ENCODE results near the gene EIF4G3. TPM values are rescaled to one million over a fixed set of nuclear protein-coding genes. Genes with fewer than 3 reads are reported as not detected.

EIF4G3 gene
- total and polyA plus RNA-seq, 10 of the 15 experiments (the other 5 are each of a cell fraction or from before 2014, with no cell fraction given): 7.4 to 45.1 (median 29.1) TPM

- TF ChIP-seq E2F8 (IDR thresholded peaks at IDR 0.05; ENCODE audit: low read depth, partially characterized antibody) (no peak), KAT2A (conservative IDR thresholded peaks at IDR 0.05; ENCODE audit: control insufficient read depth, low read depth, low read length) (no peak)
Observed at GRCh38 chr1:21156019-21156418, 20.7 kb downstream of the EIF4G3 start (continued).

- BruUV-seq (replicated peaks): no TSS peak
- Histone ChIP-seq H3K4me1 (ENCODE audit: control insufficient read depth, insufficient read depth, low read length) (0 out of 2 replicates have a peak, but pooled peaks cover 3% of the 10 kb centered on the region), H3K27me3 (replicated peaks in 1 of 2; ENCODE audit: control insufficient read depth in 2 of 2, insufficient read depth in 2 of 2, low read length in 1 of 2) (no peaks in the 10 kb centered on the region), H3K4me2 (ENCODE audit: control insufficient read depth, insufficient read depth) (no peak overlapping the region), H3K36me3 (ENCODE audit: control insufficient read depth in 2 of 2, insufficient read depth in 2 of 2, low read length in 1 of 2) (peaks cover 1 to 14% of the 10 kb centered on the region in 2 experiments; a peak in 3 of 4 replicates), H2AFZ (ENCODE audit: control insufficient read depth, low read depth, low read length) (no peak overlapping the region), H3K4me3 (no peak overlapping the region), H3K27ac (ENCODE audit: control insufficient read depth, insufficient read depth) (no peak overlapping the region), H3K9ac (ENCODE audit: control insufficient read depth, insufficient read depth, low read length) (no peak overlapping the region), H3K9me3 (replicated peaks; ENCODE audit: control insufficient read depth, insufficient read depth, low read length) (no peaks in the 10 kb centered on the region), H4K20me1 (ENCODE audit: control insufficient read depth, insufficient read depth) (no peaks in the 10 kb centered on the region), H3K79me2 (ENCODE audit: control insufficient read depth, insufficient read depth, low read length) (no peaks in the 10 kb centered on the region; the same call in none of the 2 replicates)
- ChIA-PET SMC1A (ENCODE audit: uncharacterized antibody, unreplicated experiment) (no interaction called here), CTCF (no interaction called here), RAD21 (ENCODE audit: unreplicated experiment) (no interaction called here), POLR2A (no interaction called here)
- WGBS (ENCODE audit: insufficient coverage, insufficient replicate concordance, low lambda C conversion rate, missing lambda C conversion rate): 55% methylated on average over 3 of the region's 3 CpGs
- ATAC-seq (no peak), FAIRE-seq (no peak), DNase-seq (ENCODE audit: low read depth, low spot score) (no peak)
- intact Hi-C loops (cut with micrococcal nuclease; ENCODE audit: unreplicated experiment) (no loop called here), in situ Hi-C loops (cut with MboI) (no loop called here)
- TF ChIP-seq, protein P1, sequence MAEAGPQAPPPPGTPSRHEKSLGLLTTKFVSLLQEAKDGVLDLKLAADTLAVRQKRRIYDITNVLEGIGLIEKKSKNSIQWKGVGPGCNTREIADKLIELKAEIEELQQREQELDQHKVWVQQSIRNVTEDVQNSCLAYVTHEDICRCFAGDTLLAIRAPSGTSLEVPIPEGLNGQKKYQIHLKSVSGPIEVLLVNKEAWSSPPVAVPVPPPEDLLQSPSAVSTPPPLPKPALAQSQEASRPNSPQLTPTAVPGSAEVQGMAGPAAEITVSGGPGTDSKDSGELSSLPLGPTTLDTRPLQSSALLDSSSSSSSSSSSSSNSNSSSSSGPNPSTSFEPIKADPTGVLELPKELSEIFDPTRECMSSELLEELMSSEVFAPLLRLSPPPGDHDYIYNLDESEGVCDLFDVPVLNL (IDR thresholded peaks at IDR 0.05; ENCODE audit: low read depth, low read length): no peak
- TF ChIP-seq SKIL (IDR thresholded peaks at IDR 0.05; ENCODE audit: low read depth, poor library complexity, severe bottlenecking) (no peak), RUNX3 (IDR thresholded peaks at IDR 0.05; ENCODE audit: low read length) (no peak), ATF3 (IDR thresholded peaks at IDR 0.05; ENCODE audit: borderline replicate concordance, extremely low read depth, low read depth, low read length) (no peak), E2F8 (IDR thresholded peaks at IDR 0.05; ENCODE audit: low read depth, partially characterized antibody) (no peak), ZNF622 (IDR thresholded peaks at IDR 0.05) (no peak), SREBF2 (IDR thresholded peaks at IDR 0.05; ENCODE audit: low read length) (no peak)
- TF ChIP-seq, protein P2, sequence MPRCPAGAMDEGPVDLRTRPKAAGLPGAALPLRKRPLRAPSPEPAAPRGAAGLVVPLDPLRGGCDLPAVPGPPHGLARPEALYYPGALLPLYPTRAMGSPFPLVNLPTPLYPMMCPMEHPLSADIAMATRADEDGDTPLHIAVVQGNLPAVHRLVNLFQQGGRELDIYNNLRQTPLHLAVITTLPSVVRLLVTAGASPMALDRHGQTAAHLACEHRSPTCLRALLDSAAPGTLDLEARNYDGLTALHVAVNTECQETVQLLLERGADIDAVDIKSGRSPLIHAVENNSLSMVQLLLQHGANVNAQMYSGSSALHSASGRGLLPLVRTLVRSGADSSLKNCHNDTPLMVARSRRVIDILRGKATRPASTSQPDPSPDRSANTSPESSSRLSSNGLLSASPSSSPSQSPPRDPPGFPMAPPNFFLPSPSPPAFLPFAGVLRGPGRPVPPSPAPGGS (IDR thresholded peaks at IDR 0.05; ENCODE audit: borderline replicate concordance, insufficient read depth, low read depth, low read length, poor library complexity, severe bottlenecking): no peak
Observed at GRCh38 chr1:21154717-21155116, 22.0 kb downstream of the EIF4G3 start.

Measured in GM12878 (cell line).